HG03565 (cell line): ENCODE results near the gene NBR1.
"Not testable (repeated sequence)": the region's sequence is repeated elsewhere in the genome, so short reads cannot be mapped to it uniquely, and the experiment has no call there.

ENCODE experiments used
- ATAC-seq: cut with Tn5 transposase; IDR thresholded peaks from one replicate; pipeline ENCODE4 v1.9.1; 2021; ENCODE audit warnings: mild to moderate bottlenecking, moderate library complexity; ENCODE audit not compliant: unreplicated experiment

NBR1 gene

DNA sequence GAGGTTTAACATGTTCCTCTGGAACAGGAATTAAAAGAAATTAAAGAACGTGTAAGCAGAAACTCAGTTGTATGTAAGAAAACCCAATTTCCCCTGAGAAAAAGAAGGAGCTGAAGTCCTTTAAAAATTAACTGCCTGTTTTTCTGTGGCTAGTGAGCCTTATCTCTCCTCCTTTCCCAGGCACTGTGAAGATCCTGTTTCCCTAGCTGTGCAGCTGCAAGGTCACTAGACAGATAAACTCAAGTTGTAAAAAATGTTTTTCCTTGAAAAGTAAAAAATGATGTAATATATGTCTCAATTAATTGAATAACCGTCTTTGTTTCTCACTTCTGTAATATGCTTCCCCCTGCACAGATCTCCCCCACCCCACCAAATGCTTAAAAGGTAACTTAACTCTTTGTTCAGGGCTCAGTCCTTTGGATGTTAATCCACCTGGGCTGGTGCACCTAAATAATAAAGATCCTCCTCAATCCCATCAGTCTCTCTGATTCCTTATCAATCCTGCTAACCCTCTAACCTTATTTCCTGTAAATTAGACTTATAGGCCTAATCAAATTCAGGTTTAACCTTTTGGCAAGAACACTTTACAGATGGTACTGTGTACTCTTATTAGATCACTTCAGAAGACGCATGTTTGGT is 17.7 kb upstream of the NBR1 start:
- not testable (repeated sequence) for ATAC-seq

DNA sequence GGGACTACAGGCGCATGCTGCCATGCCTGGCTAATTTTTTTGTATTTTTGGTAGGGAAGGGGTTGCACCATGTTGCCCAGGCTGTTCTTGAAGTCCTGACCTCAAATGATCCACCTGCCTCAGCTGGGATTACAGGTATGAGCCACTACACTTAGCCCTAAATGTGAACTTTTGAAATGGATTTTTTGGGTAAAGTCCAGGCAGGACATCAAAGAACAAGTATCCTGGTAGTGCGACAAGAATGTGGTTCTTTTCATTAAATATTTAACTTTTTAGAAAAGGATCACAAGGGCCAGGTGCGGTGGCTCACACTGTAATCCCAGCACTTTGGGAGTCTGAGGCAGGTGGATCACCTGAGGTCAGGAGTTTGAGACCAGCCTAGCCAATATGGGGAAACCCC is 15.3 kb upstream of the NBR1 start:
- no peak for ATAC-seq

DNA sequence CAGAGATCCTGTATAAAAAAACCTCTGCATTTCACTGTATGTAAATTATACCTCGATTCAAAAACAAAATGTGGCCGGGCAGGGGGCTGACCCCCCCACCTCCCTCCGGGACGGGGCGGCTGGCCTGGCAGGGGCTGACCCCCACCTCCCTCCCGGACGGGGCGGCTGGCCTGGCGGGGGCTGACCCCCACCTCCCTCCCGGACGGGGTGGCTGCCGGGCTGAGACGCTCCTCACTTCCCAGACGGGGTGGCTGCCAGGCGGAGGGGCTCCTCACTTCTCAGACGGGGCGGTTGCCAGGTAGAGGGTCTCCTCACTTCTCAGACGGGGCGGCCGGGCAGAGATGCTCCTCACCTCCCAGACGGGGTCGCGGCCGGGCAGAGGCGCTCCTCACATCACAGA is 11.8 kb upstream of the NBR1 start:
- not testable (repeated sequence) for ATAC-seq

DNA sequence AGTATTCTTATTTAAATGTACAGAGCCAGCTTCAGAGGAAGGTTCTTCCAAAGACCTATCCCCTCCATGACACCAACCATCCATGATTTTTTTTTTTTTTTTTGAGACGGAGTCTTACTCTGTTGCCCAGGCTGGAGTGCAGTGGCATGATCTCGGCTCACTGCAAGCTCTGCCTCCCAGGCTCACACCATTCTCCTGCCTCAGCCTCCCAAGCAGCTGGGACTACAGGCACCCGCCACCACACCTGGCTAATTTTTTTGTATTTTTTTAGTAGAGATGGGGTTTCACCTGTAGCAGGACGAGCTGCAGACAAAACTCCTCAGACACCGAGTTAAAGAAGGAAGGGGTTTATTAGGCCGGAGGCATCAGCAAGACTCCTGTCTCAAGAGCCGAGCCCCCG is 11.1 kb upstream of the NBR1 start:
- not testable (repeated sequence) for ATAC-seq

DNA sequence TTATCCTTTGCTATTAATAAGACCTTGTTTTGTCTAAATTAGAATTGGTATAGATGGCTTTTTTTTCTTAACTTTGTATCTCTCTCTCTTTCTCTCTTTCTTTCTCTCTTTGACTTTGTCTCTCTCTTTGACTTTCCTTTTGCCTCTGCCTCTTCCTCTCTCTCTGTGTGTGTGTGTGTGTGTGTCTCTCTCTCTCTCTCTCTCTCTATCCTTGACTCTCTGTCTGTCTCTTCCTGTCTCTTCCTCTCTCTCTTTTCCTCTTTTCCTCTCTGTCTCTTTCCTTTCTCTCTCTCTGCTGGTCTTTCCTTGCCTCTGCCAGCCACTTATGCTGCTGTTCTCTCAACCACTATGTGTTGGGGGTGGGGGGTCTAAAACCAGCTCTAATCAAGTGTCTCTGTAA is 5.0 kb upstream of the NBR1 start:
- not testable (repeated sequence) for ATAC-seq

DNA sequence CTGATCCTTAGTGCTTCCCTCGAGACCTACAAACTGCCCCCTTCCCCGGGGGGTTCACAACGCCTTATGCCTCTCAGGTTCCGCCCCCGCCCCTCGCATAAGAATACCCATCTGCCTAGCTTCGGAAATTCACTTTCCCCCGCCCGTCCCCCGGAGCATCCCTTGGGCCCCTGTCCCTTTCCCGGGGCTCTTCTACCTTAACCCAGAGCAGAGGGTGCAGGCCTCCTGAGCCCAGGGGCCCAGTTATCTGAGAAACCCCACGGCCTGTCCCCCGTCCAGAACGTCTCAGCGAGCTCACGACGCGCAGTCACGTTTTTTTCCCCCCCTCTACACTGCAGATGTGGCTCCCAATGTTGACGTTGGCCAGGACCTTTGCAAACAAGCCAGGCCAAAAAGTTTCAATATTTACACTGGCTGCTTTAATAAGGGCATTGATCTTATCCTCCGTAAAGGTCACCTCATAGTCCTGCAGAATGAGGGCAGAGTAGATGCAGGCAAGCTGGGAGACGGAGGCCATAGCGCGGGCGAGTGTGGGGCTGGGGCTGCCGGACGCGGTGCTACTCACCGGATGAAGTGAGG is 1.4 kb upstream of the NBR1 start:
- ATAC-seq: no peak

DNA sequence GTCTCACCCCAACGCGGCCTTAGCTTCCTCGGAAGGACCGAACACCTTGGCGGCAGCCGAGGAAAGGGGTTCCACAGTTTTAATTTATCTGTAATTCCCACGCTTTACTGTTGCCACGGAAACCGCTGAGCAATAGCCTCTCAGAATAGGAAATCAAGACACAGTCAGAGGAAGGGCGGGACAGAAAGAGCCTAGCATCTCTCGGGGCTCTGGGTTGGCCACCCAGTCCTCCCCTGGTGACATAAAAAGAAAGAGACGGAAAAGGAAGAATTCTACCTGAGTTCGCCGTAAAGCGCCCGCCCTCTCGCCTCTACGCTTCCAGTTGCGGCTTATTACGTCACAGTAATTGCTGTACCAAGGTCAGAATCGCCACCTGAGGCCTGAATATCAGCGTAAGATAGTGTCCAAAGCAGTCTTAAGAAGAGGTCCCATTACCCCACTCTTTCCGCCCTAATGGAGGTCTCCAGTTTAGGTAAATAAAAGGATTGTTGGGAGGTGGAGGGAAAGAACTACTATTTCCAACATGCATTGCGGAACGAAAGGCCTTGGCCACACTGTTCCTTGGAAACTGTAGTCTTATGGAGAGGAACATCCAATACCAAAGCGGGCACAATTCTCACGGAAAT is 761 bp upstream of the NBR1 start:
- ATAC-seq: peak; percentile 60

DNA sequence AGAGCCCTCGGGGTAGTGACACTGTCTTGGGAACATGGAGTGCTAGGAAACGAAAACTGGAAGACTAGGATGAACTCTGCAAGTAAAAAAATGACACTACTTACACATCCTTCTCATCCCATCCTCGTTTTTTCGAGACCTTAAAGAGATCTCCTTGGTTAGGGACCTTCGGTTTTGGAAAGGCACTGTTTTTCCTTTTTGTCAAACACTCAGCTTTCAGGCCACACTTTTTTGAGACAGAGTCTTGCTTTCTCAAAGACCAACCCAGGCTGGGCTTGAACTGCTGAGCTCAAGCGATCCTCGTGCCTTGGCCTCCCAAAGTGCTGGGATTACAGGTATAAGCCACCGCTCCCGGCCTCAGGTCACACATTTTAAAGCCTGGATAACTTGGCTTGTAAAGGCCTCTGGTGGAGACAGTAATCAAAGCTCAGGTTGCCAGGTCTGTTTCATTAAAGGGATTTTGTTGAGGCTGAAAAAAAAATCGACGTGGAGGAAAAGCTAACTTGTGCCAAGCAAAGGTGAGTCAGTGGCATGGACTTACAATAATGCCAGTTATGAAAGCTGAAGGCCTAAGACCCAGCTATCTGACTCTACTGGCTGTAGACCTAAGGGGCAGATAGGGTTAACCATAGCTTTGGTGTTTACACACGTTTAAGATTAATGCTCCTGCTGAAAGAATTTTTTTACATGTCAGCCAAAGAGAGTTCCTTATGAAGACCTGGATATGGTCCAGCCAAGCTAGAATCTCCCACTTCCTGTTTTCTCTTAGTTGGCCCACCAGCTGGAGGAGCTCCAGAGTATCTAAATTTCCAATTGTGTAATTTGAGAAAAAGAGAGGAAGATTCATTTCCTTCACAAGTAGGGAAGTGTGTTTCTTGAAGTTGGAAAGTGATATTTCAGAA is 823 bp downstream of the NBR1 start:
- no peak for ATAC-seq

DNA sequence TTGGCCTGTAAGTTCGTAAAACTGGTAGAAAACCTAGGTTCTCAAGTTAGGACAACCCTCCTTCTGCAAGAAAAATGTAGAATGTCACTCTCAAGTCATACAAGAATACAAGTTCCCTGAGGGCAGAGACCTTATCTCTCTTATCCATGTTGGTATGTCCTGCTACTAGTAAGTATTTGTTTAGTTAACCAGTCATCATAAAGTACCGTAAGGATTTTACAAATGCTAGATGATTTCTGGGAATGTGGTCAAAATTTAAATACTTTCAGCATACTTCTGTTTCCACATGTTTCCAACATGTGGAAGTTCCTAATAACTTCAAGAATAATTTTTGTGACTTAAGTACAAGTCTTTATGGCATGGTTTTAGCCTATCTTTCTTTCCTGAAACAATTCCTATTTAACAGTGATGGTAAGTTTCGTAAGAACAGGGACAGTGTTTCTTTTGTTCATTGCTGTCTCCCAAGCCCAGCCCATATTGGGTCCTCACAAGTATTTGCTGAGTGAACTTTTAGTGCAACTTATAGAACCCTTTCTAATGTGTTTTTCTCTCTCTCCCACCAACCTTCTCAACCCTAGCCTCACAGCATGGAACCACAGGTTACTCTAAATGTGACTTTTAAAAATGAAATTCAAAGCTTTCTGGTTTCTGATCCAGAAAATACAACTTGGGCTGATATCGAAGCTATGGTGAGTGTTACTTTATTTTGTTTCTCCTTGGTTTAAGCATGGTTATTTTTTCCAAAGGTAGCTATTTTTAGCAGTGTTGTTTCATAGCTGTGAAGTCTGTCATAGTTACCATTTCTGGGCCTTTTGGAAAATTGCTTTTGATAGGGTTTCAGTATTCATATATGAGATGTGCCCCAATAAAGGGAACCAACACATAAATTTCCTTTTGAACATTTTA is 4.5 kb downstream of the NBR1 start:
- ATAC-seq: no peak

DNA sequence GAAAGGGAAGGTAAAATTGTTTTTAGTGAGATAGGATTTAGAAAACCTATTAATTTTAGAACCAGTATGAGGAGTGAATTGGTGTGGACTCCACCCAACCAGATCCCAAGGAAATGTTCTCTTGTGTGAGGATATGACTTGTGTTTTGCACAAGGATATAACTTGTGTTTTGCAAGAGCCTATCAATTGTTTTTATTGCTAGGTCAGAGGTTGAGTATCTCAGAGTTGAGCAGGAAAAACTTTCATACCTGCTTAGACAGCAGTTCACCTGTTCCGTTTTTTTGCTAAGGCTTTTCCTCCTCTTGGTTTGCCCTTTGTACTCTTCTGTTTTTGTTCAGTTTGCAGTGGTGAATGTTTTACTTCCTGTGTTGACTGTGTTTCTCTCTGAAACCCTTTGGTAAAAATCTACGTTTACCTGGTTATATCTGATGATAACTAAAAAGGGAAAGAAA is 5.1 kb downstream of the NBR1 start:
- no peak for ATAC-seq

DNA sequence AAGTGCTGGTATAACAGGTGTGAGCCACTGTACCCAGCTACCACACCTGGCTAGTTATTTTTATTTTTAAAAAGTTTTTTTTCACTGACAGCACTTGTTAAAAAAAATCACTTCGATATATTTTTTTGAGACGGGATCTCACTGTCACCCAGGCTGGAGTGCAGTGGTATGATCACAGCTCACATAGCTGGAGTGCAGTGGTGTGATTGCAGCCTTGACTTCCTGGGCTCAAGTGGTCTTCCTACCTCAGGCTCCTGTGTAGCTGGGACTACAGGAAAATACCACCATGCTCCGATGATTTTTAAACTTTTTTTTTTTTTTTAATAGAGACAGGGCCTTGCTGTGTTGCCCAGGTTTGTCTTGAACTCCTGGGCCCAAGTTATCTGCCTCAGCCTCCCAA is 12.9 kb downstream of the NBR1 start:
- no peak for ATAC-seq

DNA sequence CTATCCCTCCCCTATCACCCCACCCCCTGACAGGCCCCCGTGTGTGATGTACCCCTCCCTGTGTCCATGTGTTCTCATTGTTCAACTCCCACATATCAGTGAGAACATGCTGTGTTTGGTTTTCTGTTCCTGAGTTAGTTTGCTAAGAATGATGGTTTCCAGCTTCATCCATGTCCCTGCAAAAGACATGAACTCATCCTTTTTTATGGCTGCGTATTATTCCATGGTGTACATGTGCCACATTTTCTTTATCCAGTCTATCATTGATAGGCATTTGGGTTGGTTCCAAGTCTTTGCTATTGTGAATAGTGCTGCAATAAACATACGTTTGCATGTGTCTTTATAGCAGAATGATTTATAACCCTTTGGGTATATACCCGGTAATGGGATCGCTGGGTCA is 15.6 kb downstream of the NBR1 start:
- not testable (repeated sequence) for ATAC-seq

DNA sequence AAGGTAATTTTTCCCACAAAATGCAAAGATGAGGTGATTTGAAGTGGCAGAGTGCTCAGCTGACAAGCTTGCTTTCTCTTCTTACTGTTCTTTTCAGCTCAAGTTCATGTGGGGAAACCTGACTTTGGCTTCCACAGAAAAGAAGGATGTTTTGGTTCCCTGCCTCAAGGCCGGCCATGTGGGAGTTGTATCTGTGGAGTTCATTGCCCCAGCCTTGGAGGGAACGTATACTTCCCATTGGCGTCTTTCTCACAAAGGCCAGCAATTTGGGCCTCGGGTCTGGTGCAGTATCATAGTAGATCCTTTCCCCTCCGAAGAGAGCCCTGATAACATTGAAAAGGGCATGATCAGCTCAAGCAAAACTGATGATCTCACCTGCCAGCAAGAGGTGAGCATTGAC is 22.2 kb downstream of the NBR1 start:
- ATAC-seq: no peak

DNA sequence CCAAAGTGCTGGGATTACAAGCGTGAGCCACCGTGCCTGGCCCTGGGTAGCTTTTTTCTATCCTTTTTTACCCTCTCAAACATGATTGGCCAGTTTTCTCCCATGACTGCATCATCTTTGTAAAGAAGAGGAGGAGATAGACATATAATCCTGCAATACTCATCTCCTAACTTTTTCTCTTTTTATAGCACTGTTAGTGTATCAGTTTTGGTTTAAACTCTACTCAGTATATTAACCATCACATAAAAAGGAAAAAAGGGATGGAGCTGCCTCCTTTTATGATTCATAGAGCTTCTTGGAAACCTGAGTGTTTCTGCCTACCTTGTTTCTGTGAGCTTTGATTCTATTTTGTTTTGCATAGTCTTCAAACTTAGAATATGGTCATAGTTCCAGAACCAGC is 28.6 kb downstream of the NBR1 start:
- no peak for ATAC-seq

DNA sequence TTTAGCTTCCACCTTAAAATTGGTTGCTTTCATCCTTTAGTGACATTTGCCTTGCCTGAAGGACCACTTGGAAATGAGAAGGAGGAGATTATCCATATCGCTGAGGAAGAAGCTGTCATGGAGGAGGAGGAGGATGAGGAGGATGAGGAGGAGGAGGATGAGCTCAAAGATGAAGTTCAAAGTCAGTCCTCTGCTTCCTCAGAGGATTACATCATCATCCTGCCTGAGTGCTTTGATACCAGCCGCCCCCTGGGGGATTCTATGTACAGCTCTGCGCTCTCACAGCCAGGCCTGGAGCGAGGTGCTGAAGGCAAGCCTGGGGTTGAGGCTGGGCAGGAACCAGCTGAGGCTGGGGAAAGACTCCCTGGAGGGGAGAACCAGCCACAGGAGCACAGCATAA is 29.1 kb downstream of the NBR1 start:
- ATAC-seq: no peak

DNA sequence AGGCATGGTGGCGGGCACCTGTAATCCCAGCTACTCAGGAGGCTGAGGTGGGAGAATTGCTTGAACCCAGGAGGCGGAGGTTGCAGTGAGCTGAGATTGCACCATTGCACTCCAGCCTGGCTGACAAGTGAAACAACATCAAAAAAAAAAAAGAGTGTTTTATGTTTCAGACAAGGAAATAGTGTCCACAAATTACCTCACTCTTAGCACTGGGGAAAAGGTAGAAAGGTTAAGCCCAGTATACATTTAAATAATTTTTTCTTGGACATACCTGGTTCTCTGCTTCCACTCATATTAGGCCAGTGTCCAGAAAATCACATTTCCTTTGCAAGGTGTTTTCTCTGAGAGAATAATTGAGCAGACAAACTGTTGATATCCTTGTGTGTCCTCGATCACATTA is 32.0 kb downstream of the NBR1 start:
- not testable (repeated sequence) for ATAC-seq

DNA sequence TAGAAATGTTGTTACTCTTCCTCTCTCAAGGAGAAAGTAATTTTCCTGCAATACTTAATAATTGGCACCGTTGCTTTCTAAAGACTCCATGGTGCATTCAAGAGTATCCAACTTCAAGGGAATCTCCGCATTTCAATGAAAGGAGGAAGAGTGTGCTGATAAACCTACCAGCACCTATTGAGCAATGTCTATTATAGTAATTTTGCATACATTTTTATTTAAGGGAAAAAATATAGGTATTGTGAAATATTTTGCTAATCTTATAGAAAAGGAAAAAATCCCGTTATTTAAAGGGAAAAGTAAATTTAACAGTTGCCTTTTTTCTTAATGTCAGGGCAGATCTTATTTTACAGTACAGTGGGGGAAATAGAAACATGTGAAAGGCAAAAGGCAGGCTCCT is 39.6 kb downstream of the NBR1 start:
- ATAC-seq: no peak

DNA sequence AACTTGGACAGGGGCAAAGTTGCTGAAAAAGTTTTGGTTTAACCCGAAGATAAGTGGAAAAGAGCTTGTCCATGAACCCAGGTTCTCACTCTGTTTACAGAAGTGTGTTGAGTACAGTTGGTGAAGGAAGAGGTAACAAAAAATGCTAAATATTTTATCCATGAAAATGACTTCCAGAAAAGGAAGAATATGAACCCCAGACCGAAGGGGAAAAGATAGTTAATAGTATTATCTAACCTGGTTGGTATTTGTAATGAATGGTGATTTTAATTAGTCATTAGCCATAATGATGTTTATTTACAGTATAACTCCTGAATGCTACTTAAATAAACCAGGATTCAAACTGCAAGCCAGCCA is 40.1 kb downstream of the NBR1 start:
- no peak for ATAC-seq

DNA sequence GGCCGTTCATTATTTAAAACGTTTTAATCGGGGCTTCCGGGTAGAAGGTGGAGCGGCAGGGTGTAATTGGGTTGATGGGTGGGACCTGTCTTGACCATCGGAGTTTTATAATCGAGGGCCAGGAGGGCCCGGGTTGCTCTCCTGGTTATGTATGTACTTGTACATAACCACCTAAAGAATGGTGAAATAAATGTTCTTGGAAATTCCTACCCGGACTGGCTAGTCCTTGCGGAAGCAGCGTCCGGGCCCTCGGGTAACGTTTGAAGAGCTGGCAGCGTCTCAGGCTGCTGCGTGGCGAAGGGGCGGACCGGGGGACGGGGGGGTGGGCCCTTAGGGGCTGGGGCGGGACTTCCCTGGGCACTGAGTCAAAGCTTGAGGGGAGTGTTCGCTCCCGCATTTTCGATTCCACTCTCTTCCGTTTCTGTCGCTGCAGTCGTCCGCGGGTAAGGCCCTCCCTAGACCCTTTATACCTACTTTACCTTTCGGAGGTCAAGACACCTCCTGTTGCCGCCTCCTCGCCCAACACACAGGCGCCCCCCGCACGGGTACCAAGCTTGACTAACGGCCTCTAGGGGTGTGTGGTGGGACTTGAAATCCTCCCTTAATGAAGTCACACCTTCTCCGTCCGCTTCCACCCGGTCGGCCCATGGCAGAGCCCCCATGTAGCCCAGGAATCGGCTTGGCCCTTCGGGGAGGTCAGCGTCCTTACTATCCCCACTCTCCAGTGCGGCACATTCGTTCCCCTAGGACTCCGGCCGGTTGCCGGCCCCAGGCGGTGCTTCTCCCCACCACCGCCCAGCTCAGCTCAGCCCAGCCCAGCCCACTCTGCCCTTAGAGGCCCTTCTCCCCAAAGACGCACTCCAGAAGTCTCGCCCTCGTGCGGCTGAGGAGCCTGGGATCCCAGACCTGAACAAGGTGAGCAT is 40.7 kb downstream of the NBR1 start, which contains the start of gene TMEM106A:
Gene TMEM106A (plus strand): TSS at position 396 of the 923 bp plus-strand sequence. CDS start 1,167 bp downstream, outside the sequence.
- ATAC-seq: peak; percentile 60
